B cell (primary cell): ENCODE results near the gene ESYT2.

Experiments
- CTCF ChIP-seq: fragments of 200-600 bp; IDR thresholded peaks from one replicate; pipeline ENCODE4 v1.8.0; 2022; ENCODE audit warnings: antibody characterized with exemption, mild to moderate bottlenecking
- EZH2 ChIP-seq: IDR thresholded peaks from 2 replicates; pipeline ENCODE4 v1.6.1; 2012; ENCODE audit warnings: borderline replicate concordance, low read depth, mild to moderate bottlenecking, moderate library complexity, low read length; ENCODE audit not compliant: insufficient read depth, poor library complexity, severe bottlenecking

GRCh38 chr7:158808126-158808525, 21.2 kb downstream of the ESYT2 start:
- TF ChIP-seq CTCF, result no peak
- TF ChIP-seq EZH2, result no peak
